Mesothelial cell of epicardium (in vitro differentiated cells): ENCODE measurements around the gene CWC27. TPM values are rescaled to one million over a fixed set of nuclear protein-coding genes. Genes with fewer than 3 reads are reported as not detected.
A peak's percentile ranks its signal among the peaks of the same experiment; 100 is the strongest.

ENCODE experiments used
- DNase-seq, 2 experiments: peaks; one replicate each; pipeline ENCODE4 v3.0.0; 2021; ENCODE audit warnings: low spot score in 2 of 2; ENCODE audit not compliant: unreplicated experiment in 2 of 2
- H3K27ac Mint-ChIP-seq: 2 replicates; pipeline ENCODE4 v1.8.0; 2021; ENCODE audit warnings: mixed read lengths
- H3K27me3 Mint-ChIP-seq: 2 replicates; pipeline ENCODE4 v1.8.0; 2021; ENCODE audit warnings: low read depth, mixed read lengths
- H3K36me3 Mint-ChIP-seq: 2 replicates; pipeline ENCODE4 v1.8.0; 2021; ENCODE audit warnings: mixed read lengths
- H3K4me1 Mint-ChIP-seq: 2 replicates; pipeline ENCODE4 v1.8.0; 2021; ENCODE audit warnings: mixed read lengths
- H3K4me3 Mint-ChIP-seq: 2 replicates; pipeline ENCODE4 v1.8.0; 2021; ENCODE audit warnings: mild to moderate bottlenecking, moderate library complexity, mixed read lengths
- H3K9me3 Mint-ChIP-seq: 2 replicates; pipeline ENCODE4 v1.8.0; 2021; ENCODE audit warnings: mixed read lengths
- CTCF ChIP-seq: fragments of 200-600 bp; sonication (generic); IDR thresholded peaks from one replicate; pipeline ENCODE4 v1.5.0; 2021; ENCODE audit warnings: antibody characterized with exemption; ENCODE audit not compliant: unreplicated experiment
- total RNA-seq: library from RNA; stranded (reverse); gene quantifications from 3 replicates; pipeline ENCODE4 v1.2.1, GENCODE V29; 2021

CWC27 gene
- total RNA-seq, 1 donor from 2014 or later: 30.0 TPM

GRCh38 chr5:65037831-65038815, 269.4 kb downstream of the CWC27 start:
- Mint-ChIP-seq H3K36me3 (no peaks in the 10 kb centered on the region), H3K4me3 (no peak overlapping the region), H3K27ac (no peak overlapping the region), H3K27me3 (no peaks in the 10 kb centered on the region), H3K9me3 (no peaks in the 10 kb centered on the region), H3K4me1 (peaks cover 36% of the 10 kb centered on the region)
- TF ChIP-seq CTCF: no peak
- DNase-seq: no peak

- peaks cover 14% of the 10 kb centered on the region for H3K4me1 Mint-ChIP-seq
- peak overlapping the region; percentile 6 for H3K27ac Mint-ChIP-seq
- H3K27me3 Mint-ChIP-seq: no peaks in the 10 kb centered on the region
- TF ChIP-seq CTCF: no peak
- no peaks in the 10 kb centered on the region for H3K9me3 Mint-ChIP-seq
- H3K36me3 Mint-ChIP-seq: no peaks in the 10 kb centered on the region
- DNase-seq: no peak
- no peak overlapping the region for H3K4me3 Mint-ChIP-seq
Measured at GRCh38 chr5:65041296-65042158, 272.8 kb downstream of the CWC27 start.

GRCh38 chr5:65043843-65044359, 275.2 kb downstream of the CWC27 start:
- H3K4me3 Mint-ChIP-seq: no peak overlapping the region

GRCh38 chr5:65047225-65047624, 278.5 kb downstream of the CWC27 start:
- Mint-ChIP-seq H3K9me3 (no peaks in the 10 kb centered on the region), H3K4me1 (no peaks in the 10 kb centered on the region)
- no peak for TF ChIP-seq CTCF

More at GRCh38 chr5:65043843-65044359, 275.2 kb downstream of the CWC27 start:
- DNase-seq: no peak
- TF ChIP-seq CTCF: no peak
- Mint-ChIP-seq H3K27ac (no peak overlapping the region), H3K36me3 (no peaks in the 10 kb centered on the region), H3K4me1 (peaks cover 11% of the 10 kb centered on the region), H3K9me3 (no peaks in the 10 kb centered on the region), H3K27me3 (no peaks in the 10 kb centered on the region)

GRCh38 chr5:65047948-65048690, 279.4 kb downstream of the CWC27 start:
- DNase-seq: no peak
- no peak for TF ChIP-seq CTCF
- H3K36me3 Mint-ChIP-seq: no peaks in the 10 kb centered on the region
- H3K4me1 Mint-ChIP-seq: no peaks in the 10 kb centered on the region
- no peak overlapping the region for H3K4me3 Mint-ChIP-seq
- no peaks in the 10 kb centered on the region for H3K27me3 Mint-ChIP-seq
- no peaks in the 10 kb centered on the region for H3K9me3 Mint-ChIP-seq
- H3K27ac Mint-ChIP-seq: no peak overlapping the region

More at GRCh38 chr5:65047225-65047624, 278.5 kb downstream of the CWC27 start:
- H3K27ac Mint-ChIP-seq: no peak overlapping the region
- H3K27me3 Mint-ChIP-seq: no peaks in the 10 kb centered on the region
- no peak overlapping the region for H3K4me3 Mint-ChIP-seq
- H3K36me3 Mint-ChIP-seq: no peaks in the 10 kb centered on the region
- no peak for DNase-seq
